Right forelimb (tissue), 1 donor: ENCODE data around the gene SNRPB.
A peak's percentile ranks its signal among the peaks of the same experiment; 100 is the strongest.

ENCODE experiments used
- DNase-seq: peaks from one replicate; pipeline ENCODE4 v3.0.0-alpha.2; 2018

Gene SNRPB

DNA sequence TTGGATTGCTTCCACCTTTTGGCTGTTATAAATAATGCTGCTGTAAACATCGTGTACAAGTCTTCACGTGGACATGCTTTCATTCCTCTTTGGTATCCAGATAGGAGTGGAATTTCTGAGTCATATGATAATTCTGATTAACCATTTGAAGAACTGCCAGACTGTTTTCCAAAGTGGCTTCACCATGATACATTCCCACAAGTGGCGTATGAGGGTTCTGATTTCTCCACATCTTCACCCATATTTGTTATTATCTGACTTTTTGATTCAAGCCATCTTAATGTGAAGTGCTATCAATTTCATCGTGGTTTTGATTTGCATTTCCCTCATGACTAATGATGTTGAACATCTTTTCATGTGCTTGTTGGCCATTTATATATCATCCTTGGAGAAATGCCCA lies 2.9 kb upstream of the SNRPB start:
- DNase-seq: no peak

DNA sequence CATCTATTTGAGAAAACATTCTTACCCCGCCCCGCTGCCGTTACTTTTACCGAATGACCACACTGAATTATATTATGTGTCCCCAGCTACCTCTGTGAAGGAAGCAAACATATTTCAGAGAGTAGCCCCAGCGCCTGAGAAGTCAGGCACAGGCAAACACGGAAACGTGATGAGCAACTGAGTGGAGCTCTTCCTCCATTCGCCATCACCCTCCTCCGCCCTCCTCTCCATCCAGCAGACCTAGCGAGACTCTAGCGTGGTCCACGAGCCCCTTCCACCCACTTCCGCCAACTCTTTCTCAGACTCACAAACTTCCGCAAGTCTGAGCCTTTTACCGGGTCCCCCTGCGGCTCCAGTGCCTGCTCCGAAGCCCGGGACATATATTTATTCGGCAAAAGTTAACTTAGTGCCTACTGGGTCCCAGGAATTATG lies 582 bp downstream of the SNRPB start:
- DNase-seq: peak; percentile 73

DNA sequence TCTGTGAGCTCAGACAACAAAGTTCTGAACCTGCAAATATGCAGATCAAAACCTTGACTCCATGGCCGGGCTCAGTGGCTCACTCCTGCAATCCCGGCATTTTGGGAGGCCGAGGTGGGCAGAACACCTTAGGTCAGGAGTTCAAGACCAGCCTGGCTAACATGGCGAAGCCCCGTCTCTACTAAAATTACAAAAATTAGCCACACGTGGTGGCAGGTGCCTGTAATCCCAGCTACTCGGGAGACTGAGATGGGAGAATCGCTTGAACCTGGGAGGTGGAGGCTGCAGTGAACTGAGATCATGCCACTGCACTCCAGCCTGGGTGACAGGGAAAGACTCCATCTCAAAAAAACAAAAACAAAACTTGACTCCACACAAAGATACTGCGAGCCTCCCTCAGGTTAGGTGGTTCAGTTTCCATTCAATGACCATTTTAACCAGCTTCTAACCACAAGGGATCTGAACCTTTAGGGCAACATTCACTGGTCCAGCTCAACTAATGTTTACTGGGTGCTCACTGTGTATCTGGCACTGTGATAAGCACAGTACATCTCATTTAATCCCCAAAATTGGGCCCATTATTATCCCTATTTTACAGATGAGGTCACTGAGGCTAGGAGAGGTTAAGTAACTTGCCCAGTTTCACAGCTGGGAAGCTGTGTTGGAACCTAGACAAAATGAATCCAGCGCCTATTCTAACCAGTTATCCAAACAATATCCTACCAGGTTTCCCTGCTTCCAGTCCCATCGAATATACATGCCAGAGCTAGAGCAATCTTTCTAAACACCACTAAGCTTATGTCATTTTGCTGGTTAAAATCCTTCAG lies 1.8 kb downstream of the SNRPB start:
- no peak for DNase-seq

DNA sequence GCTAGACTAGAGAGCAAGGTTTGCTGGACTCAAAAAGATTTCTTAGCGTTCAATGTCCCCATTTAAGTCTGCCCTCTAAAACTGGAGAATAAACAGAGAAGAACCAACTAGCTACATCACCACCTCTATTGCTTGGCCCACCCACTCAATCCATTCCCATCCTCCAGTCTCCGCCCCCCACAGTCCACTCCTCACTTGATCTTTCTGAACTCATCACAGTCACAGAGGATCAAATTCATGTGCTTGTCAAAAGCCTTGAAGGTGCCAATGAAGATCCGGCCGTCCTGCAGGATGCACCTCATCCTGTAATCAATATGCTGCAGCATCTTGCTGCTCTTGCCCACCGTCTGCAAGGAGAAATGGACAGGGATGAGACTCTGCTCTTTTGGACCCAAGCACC lies 3.2 kb downstream of the SNRPB start:
- no peak for DNase-seq

DNA sequence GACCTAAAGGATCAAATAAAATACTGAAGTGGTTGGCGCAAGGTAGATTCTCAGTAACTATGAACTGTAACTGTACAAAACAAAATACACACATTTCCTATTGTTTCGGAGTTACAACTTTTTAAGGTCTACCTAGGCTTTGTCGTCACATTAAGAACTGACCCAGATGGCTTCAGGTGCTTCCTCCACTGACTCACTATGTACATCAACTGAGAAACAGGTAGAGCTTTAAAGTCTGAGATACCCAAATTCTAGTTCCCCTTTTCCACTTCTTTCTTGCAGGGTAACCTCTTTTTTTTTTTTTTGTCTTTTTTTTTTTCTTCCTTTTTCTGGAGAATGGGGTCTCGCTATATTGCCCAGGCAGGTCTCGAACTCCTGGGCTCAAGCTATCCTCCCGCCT lies 5.5 kb downstream of the SNRPB start:
- DNase-seq: no peak

DNA sequence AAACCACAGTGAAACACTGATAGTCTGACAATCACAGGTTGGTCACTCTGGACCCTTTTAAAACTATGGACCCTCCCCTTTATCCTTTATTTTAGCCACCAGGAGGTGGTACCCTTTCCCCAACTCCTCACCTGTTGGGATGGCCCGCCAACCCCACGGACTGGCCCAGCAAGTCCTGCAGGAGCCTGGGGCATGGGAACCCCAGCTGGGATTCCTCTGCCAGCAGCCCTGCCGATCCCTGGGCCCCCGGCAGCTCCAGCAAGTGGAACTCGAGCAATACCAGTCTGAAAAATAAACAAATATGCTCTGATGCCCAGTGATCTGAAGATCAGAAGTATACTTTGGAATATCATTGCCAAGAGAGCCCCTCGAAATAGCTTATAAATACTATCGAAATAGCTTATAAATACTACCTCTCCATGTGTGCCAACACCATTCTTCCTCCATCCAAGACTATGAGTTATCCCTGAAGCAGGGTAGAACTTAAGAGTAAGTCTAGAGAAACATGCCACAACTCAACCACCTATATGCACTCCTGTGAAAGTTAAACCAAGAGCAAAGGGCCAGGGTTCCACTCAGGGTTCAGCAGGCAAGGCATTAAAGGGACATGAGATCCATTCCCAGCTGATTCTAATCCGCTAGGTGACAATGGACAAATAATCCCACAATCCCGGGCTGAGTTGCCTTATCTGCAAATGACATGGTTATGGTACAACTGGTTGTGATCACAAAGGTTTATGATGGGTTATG lies 6.8 kb downstream of the SNRPB start:
- DNase-seq: no peak

DNA sequence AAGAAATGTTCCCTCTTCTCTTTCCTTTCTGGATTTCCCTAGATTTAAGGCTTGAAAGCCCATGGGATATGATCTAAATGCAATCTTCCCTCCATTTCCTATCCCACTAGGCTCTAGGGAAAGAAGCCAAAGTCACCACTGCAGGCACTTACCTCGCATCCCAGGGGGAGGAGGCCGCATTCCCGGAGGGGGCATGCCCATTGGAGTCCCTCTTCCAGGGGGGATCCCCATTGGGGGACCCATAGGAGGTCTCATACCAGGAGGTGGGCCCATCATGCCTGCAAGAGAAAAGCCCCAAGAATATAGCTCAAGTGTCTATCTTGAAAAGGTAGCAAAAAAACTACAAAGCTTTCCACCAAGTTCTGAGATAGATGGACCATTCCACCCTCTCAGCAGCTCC lies 8.1 kb downstream of the SNRPB start:
- DNase-seq: no peak

DNA sequence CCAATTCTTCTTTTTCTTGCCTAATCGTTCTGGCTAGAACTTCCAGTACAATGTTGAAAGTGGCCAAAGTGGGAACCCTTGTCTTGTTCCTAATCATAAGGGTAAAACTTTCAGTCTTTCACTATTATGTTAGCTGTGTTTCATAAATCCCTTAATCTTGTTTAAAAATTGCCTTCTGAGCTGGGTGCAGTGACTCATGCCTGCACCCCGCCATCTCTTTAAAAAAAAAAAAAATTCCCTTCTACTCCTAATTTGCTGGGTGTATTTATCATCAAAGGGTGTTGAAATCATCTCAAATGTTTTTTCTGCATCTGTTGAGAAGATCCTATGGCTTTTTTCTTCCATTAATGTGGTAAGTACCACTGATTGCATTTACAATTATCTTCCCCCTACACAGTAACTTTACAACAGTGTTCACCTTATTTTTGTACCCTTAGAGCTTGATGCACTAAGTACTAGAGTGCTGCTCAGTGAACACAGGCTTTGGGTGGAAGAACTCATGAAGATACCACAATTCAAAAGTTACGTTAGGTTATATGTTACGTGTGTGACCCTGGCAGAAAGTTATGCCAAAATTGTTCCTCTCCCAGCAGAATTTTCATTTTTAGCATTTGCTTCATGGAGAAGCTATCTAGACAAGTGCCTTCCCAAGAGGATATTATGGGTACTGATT lies 9.7 kb downstream of the SNRPB start:
- DNase-seq: no peak

DNA sequence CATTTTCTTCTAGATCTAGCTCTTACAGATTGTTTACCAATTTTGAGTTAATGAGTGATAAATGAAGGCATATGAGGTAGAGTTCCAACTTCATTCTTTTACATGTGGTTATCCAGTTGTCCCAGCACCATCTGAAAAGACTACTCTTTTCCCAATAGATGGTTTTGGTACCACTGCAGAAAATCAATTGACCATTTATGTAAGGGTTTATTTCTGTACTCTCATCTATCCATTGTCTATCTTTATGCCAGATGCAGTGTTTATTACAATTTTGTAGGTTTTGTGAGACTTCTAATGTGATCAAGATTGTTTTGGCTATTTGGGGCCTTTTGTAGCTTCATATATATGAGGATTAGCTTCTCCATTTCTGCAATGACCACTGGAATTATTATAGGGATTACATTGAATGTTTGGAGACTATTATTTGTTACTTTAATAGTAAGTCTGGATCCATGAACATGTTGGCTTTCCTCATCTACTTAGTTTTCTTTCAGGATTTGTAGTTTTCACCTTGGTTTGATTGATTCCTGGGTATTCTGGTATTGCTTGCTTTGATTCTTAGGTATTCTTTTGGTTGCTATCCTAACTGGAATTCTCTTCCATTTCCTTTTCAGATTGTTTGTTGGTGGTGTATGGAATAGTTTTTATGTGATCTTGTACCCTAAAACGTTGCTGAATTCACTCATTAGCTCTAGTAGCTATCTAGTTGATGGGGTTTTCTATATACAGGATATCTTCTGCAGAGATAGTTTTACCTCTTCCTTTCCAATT lies 10.4 kb downstream of the SNRPB start:
- no peak for DNase-seq

DNA sequence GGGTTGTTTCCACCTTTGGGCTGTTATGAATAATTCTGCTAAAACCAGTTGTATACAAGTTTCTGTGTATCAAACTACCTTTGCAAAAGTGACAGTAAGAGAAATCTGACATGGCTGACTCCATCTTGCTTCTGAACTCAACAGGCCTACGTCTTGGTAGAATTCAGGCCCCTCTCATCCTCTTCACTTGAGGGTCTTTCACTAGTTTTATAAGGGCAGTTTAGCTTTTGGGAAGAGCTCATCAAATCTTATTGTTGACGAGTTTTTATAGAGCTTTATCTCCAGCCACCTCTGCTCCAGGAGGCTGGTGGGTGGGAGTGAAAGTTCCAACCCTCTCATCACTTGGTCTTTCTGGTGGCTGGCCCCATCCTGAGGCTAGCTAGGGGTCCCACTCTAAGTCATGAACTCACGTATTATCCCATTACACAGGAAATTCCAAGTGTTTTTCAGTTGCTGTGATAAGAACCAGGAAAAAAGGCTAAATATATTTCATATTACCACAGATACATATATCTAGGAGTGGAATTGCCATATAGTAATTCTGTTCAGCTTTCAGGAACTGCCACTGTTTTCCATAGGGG lies 11.6 kb downstream of the SNRPB start:
- no peak for DNase-seq

DNA sequence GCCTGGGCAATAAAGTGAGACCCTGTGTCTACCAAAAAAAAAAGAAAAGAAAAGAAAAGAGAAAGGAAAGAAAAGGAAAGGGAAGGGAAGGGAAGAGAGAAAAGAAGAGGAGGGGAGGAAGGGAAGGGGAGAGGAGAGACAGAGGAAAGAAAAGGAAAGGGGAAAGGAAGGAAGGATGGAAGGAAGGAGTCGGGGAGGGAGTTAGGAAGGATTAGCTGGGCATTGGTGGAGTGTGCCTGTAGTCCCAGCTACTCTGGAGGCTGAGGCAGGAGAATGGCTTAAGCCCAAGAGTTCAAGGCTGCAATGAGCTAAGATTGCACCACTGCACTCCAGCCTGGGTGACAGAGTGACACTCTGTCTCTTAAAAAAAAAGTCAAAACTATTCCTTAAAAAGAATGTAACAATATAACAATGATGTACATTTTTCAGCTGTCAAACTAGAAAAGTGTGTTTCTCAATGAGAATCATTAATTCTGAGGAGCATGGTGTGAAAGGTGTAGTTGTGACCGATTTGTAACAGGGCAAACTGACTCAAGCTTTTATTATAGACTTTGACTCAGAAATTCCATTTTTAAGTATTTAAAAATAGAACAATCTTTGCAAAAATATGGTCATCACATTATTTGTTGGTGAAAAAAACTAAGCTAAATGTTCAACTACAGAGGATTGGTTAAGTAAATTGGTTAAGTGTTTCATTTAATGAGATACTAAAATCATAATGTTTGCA lies 14.7 kb downstream of the SNRPB start:
- DNase-seq: no peak

DNA sequence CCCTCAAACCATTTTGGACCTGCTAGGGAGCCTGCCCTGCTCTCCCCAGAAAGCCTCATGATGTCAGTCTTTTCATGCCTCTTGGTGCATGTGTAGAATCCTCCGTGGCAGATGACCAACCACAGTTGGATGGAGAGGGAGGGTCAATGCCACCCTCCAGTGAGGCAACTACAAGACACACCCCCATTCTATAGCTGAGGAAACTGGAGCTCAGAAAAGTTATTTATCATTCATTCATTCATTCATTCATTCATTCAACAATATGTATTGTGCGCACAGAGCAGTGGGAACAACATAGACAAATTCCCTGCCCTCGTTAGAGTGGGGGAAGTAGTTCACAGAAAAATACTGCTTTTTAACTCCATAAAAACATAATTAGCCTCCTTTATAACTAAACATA lies 16.8 kb downstream of the SNRPB start:
- no peak for DNase-seq

DNA sequence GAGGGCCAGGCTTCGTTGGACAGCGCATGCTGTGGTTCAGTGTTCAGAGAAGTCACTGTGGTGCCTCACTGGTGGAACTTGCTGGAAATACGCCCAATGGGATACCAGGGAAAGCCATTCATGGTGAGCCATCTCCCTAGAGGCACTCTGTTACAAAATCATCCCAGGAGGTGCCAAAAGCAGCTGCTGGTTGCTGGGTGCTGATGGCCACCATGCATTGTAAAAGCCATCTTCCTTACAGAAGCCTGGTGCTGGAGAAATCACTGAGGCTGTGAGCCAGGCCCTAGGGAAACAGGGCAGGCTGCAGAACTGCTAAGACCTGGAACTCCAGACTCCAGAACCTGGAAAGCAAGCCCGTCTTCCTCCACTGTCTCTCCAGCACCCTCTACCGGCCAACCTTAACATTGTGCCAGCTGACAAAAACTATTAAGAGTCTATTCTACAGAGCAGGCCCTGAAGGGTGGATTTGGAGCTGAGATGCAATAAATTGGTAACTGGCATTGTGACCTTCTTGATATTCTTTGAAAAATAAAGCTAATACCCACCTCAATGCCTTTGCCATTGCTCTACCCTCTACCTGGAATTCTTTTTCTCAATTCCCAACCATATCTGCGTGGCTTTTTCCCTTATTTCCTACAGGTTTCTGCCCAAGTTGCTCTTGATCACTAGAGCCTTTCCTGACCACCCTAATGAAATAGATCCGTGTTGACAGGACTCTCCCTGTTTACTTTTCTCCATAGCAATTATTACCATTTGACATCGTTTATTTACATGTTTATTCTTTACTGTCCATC lies 18.5 kb downstream of the SNRPB start:
- DNase-seq: peak; percentile 74

DNA sequence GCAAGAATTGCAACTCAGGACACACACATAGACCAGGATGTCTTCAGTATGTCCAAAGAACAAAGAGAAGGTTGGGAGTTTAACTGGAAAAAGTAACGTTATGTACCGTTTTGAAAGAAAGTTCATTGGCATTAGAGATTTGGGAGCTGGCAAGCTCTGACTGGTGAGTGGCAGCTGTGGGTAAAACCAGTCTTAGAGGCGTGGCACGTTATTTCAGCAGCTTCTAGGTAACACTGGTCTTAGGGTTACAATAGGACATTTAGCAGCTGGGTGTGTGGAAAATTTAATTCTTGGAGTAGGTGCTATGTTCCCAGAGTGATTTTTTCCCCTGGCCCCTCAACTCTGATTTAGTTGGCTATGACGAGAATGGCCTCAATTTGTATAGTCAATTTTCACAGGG lies 19.2 kb downstream of the SNRPB start:
- DNase-seq: no peak

DNA sequence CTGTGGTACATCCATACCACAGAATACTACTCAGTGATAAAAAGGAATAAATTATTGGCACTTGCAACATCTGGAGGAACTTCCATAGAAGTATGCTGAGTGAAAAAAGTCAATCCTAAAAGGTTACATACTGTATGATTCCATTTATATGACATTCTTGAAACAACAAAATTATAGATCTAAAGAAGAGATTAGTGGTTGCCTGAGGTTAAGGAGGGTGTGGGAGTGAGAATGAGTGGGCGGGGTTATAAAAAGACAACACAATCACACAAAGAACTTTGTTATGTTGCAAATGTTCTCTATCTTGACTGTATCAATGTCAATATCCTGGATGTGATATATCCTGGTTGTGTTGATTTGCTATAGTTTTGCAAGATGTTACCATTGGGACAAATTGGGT lies 21.2 kb downstream of the SNRPB start:
- no peak for DNase-seq

DNA sequence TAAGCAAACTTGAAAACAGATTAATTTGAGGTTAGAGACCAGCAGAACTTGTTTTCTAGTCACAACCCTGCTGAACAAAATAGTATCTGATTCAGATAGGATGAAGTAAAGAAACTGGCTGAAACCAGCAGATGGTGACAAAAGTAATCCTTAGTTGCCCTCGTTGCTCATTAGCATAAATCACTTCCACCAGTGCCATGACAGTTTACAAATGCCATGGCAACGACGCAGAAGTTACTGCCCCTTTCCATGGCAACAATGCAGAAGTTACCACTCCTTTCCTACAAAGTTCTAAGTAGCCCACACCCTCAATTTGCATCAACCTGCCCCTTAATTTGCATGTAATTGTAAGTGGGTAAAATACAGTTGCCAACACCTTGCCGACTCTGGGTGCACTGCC lies 23.7 kb downstream of the SNRPB start:
- DNase-seq: no peak

DNA sequence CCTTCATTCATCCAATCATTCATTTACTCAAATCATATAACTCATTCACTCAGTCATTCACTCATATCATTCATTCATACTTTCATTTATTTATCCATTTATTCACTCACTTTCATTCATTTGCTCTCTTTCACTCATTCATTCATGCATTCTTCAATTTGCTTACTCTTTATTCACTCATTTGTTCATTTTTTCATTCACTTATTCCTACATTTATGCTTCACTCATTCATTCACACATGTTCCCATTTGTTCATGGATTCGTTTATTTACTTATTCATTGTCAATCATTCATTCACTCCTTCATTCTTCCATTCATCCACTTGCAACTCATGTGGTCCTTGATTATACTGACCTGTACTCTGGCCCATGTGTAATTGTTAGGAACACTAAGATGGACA lies 39.4 kb downstream of the SNRPB start:
- no peak for DNase-seq

DNA sequence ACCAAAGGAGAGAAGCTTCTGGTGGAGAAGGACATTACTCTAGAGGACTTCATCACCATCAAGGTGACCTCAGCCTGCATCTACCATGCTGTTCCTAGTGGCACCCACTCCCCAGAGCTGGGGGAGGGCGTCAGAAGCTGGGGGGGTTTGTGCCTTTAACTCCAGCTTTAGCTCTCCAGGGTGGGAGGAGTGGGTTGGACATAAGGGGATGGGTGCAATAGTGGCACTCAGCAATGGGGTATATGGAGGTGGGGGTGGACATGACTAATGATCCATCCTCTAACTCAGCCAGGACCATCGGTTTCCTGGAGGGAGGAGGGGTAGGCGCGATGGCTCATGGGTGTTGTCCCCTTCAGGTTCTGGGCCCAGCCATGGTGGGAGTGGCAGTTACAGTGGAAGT lies 40.1 kb downstream of the SNRPB start:
- DNase-seq: no peak

DNA sequence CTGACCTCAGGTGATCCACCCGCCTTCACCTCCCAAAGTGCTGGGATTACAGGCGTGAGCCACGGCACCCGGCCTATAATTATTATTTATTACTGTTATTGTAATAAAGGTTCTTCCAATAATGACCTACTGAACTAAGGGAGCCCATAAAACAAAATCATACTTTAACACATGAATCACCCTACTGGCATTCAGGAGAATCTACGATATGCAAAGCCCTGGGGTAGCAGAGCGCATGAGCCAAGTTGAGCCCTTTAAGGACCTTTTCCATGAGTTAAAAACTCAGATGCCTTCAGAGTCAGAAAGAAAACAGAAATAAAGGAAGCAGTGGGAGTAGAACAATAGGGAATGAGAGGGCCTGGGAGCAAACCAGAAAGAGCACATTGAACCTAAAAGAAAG lies 41.5 kb downstream of the SNRPB start:
- DNase-seq: no peak

DNA sequence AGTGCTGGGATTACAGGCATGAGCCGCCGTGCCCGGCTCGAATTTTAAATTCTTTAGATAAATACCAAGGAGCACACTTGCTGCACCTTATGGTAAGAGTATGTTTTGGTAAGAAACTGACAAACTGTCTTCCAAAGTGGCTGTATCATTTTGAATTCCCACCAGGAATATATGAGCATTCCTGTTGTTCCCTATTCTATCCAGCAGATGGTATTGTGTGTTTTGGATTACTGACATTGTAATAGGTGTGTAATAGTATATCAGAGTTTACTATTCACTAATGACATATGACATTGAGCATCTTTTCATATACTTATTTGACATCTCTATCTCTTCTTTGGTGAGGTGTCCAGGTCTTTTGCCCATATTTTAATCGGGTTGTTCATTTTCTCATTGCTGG lies 49.3 kb downstream of the SNRPB start:
- DNase-seq: no peak

DNA sequence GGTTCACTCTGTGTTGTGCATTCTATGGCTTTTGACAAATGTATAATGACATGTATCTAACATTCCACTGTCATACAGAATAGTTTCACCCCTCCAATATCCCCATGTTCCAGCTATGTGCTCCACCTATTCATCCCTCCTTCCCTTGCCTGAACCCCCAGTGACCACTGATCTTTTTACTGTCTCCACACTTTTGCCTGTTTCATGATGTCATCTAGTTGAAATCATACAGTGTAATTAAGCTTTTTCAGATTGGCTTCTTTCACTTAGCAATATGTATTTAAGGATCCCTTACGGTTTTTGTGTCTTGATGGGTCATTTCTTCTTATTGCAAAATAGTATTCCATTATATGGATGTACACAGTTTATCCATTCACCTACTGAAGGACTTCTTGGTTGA lies 50.1 kb downstream of the SNRPB start:
- no peak for DNase-seq
